ENCODE measurements around the gene UNG. TPM values are rescaled to one million over a fixed set of nuclear protein-coding genes. Genes with fewer than 3 reads are reported as not detected.
"Not testable (repeated sequence)": the region's sequence is repeated elsewhere in the genome, so short reads cannot be mapped to it uniquely, and the experiment has no call there.

The UNG gene
- total RNA-seq, result 26.9 TPM
- long read RNA-seq, transcript UNG-202 (6 exons, 2,130 nt), result major isoform, 21 of 21 reads
- long read RNA-seq, partial matches to known transcripts, result 0 of 21 reads
- long read RNA-seq, other reads (novel, unspliced or antisense), result 0 of 21 reads

DNA sequence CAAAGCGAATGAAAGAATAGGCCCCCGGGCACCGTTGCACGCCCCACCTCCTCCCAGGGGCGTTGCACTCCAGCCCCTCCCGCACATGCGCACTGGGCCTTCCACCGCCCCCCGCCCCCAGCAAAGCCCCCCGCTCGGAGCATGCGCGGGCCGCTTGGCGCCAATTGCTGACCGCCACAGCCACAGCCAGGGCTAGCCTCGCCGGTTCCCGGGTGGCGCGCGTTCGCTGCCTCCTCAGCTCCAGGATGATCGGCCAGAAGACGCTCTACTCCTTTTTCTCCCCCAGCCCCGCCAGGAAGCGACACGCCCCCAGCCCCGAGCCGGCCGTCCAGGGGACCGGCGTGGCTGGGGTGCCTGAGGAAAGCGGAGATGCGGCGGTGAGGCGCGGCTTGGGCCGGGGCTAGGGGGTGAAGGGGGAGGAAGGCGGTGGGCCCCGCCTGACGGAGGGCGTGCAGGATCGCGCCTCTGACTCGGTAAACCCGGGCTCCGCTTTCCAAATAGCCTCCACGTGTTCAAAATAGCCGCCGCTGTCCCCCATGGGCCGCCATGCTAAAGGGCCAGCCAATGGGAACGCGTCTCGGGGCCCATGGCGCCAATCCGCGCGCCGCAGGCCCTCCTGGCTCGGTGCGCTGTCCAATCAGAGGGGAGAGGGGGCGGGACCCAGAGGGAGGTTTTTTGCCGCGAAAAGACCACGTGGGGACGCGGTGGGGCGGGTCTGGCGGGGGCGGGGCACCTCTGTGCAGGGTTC lies at the start of gene UNG:
UNG (plus strand) TSS at position 163 of the 748 bp plus-strand sequence; CDS start at position 246, 83 bp downstream.
- DNase-seq (ENCODE audit: missing footprints) (peak; percentile 98), ATAC-seq (peak; percentile 96)
- intact Hi-C loops (cut with DNase I), result loop anchor here (10.0 kb wide), 3 partner anchors 213 to 453 kb away; partner anchors contain the start of genes DAO and SSH1

DNA sequence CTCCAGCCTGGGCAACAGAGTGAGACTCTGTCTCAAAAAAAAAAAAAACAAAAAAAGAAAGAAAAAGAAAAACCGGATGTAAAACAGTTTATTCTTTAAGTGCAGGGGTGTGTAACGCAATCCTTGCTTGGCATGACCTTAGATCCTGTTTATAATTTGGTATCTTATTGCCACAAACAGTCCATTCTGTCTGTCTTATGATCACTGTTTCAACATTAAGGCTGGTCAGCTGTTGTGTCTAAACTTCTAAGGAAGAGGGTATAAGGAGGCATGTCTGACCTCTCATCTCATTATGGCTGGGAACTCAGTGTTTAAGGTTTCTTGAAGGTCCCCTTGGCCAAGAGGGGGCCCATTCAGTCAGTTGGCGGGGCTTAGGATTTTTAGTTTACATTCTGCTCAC lies 48.7 kb upstream of the UNG start:
- not testable (repeated sequence) for DNase-seq (ENCODE audit: missing footprints)

DNA sequence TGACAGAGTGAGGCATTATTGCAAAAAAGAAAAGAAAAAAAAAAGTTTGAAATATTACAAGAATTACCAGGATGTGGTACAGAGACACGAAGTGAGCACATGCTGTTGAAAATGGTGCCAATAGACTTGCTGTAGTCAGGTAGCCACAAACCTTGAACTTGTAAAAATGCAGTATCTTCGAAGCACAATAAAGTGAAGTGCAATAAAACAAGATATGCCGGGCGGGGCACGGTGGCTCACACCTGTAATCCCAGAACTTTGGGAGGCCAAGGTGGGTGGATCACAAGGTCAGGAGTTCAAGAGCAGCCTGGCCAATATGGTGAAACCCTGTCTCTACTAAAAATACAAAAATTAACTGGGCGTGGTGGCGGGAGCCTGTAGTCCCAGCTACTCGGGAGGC lies 47.6 kb upstream of the UNG start:
- intact Hi-C loops (cut with DNase I), result loop anchor here (10.0 kb wide), 1 partner anchor 95 kb away; no protein-coding TSS in a partner anchor
- DNase-seq (ENCODE audit: missing footprints); ATAC-seq: not testable (repeated sequence)

More for the DNA sequence above, 48.7 kb upstream of the UNG start:
- intact Hi-C loops (cut with DNase I); ATAC-seq: not testable (repeated sequence)

GRCh38 chr12:109052097-109052413 lies 45.3 kb upstream of the UNG start:
- ATAC-seq, result no peak
- no peak for DNase-seq (ENCODE audit: missing footprints)
- intact Hi-C loops (cut with DNase I), result loop anchor here (10.0 kb wide), 1 partner anchor 97 kb away; no protein-coding TSS in a partner anchor

DNA sequence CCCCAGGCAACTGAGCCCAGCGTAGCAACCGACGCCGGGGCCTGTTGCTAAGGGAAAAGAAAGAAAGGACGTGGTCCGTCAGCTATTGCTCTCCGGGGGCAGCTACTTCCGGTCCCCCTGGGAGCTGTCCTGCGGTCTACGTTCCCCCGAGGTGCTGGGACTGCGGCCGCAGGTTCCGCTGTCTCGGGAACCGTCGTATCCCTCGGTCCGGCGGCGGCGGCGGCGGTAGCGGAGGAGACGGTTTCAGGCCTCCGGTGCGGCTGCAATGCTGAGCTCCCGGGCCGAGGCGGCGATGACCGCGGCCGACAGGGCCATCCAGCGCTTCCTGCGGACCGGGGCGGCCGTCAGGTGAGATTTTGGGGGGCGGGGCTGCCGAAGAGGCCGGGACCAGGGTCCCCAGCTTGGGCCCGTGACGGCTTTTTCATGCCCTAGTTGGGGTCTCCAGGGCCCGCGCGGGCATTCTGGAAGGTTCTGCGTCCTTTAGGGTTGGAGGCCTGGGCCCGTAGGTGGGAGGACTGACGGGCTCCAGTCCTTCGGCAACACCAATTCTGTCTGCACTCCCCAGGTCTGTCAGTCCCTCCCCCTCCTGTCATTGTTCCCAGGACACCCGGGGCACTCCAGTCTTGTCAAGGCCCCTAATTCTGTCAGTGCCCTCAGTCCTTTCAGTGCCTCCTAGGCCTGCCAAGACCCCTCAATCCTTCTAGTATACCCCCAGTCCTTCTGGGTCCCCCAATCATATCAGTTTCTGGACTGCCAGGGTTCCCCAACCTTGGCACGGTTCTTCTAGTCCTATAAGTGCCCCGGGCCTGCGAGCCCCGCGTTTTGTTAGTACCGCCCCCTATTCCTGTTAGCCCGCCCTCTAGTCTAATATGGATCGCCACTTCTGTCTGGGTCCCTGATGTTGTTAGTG lies 44.7 kb upstream of the UNG start, which contains the start of gene USP30:
USP30 (plus strand) TSS at position 163 of the 910 bp plus-strand sequence; CDS start at position 266, 103 bp downstream.
- peak; percentile 97 for ATAC-seq
- intact Hi-C loops (cut with DNase I), result loop anchor here (10.0 kb wide), 1 partner anchor 98 kb away; no protein-coding TSS in a partner anchor
- peak; percentile 91 for DNase-seq (ENCODE audit: missing footprints)

GRCh38 chr12:109053382-109054123 lies 43.8 kb upstream of the UNG start:
- intact Hi-C loops (cut with DNase I), result loop anchor here (10.0 kb wide), 1 partner anchor 99 kb away; no protein-coding TSS in a partner anchor
- DNase-seq (ENCODE audit: missing footprints) (no peak), ATAC-seq (no peak)

- ATAC-seq; DNase-seq (ENCODE audit: missing footprints): not testable (repeated sequence)
- intact Hi-C loops (cut with DNase I), result loop anchor here (10.0 kb wide), 1 partner anchor 99 kb away; no protein-coding TSS in a partner anchor
These were observed 43.3 kb upstream of the UNG start for GRCh38 chr12:109054124-109054513.

DNA sequence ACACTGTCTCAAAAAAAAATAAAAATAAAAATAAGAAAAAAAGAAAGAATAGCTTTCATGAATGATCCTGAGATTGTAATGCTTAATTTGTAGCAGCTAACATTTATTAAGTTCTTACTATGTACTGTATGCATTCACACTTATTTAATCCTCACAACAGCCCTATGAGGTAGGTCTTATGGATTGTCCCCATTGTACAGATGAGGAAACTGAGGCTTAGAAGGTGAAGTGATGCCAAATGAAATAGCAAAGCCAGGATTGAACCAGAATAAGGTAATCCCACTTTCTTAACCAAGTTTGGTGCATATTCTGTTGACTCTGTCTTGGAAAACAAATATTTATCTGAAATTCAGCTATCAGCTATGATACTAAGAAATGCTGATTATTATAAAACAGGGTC lies 42.9 kb upstream of the UNG start:
- intact Hi-C loops (cut with DNase I), result loop anchor here (10.0 kb wide), 1 partner anchor 100 kb away; no protein-coding TSS in a partner anchor
- DNase-seq (ENCODE audit: missing footprints) (no peak), ATAC-seq (no peak)

GRCh38 chr12:109056891-109057290 lies 40.5 kb upstream of the UNG start:
- no peak for ATAC-seq
- DNase-seq (ENCODE audit: missing footprints), result no peak
- intact Hi-C loops (cut with DNase I), result loop anchor here (10.0 kb wide), 1 partner anchor 102 kb away; no protein-coding TSS in a partner anchor

DNA sequence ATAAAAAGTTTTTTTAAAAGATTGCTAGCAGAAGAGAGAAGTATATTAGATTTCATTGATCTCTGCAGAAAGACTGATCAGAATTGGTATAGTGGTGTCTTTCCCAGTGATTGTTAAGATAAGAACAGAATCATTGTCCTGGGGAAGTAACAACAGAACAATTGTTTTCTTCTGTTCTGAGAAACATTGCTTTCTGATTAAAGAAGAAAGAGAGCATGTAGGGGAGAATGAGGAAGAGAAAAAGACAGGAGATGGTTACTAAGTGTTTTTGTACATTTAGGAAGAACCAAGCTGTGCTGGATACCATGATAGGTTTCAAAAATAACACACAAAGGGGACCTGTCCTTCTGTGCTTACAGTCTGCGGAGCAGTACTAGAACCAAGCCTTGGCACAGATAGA lies 40.0 kb upstream of the UNG start:
- no peak for ATAC-seq
- intact Hi-C loops (cut with DNase I), result loop anchor here (10.0 kb wide), 1 partner anchor 103 kb away; no protein-coding TSS in a partner anchor
- no peak for DNase-seq (ENCODE audit: missing footprints)

DNA sequence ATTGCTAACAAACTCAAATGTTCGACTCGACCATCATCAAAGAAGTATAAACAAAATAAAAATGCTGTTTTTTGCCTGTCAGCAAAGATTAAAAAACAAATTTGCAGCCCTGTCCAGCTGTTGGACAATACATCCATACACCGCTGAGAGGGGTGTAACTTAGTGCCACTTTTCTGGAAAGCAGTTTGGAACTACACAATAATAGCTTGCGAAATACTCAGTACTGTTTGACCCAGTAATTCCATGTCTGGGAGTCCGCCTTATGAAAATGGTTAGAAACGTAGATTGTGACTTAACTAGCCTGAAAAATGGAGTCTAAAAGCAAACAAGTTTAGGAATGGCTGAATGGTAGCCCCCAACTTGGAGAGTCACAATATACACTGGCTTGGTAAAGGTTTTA lies 38.6 kb upstream of the UNG start:
- intact Hi-C loops (cut with DNase I), result loop anchor here (10.0 kb wide), 1 partner anchor 104 kb away; no protein-coding TSS in a partner anchor
- no peak for ATAC-seq
- no peak for DNase-seq (ENCODE audit: missing footprints)

DNA sequence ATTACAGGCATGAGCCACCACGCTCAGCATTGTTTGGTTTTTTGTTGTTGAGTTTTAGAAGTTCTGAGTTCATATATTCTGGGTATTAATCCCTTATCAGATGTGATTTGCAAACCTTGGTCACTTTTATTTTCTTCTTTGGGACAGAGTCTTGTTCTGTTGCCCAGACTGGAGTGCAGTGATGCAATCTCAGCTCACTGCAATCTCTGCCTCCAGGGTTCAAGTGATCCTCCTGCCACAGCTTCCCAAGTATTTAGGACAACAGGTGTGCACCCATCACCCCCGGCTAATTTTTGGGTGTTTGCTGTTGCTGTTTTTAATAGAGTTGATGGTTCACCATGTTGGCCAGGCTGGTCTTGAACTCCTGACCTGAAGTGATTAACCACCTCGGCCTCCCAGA lies 33.3 kb upstream of the UNG start:
- intact Hi-C loops (cut with DNase I), result no loop called here
- ATAC-seq (no peak), DNase-seq (ENCODE audit: missing footprints) (no peak)

DNA sequence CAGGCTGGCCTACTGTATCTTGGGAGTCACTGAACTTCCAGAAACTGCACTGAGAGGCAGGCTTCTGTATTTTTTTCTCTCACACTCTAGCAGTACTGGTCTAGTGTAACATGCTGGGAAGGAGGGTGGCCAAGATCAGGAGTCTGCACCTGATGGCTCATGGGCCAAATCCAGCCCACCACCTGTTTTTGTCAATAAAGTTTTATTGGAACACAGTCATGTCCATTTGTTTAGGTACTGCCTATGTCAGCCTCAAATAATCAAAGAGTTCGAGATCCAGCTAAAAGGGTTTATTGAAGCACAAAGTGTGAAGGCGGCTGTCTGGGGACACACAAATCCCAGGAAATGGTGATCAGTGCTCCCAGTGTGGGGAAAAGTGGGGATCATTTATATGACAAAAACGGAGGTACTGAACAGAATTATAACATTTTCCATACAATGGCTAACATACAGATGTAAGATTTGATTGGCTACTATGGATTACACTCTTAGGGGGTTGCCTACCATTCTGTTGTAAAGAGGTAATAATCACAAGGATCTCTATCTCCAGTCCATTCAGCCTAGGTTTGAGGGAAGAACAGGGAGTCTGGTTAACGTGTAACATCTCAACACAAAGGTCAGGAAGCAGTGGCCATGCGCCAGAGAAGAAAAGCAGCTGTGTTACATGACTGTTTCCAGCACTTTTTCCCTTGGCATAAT lies 32.1 kb upstream of the UNG start:
- DNase-seq (ENCODE audit: missing footprints) (no peak), ATAC-seq (no peak)
- intact Hi-C loops (cut with DNase I), result no loop called here

- DNase-seq (ENCODE audit: missing footprints) (no peak), ATAC-seq (no peak)
- intact Hi-C loops (cut with DNase I), result no loop called here
These were observed 31.6 kb upstream of the UNG start for GRCh38 chr12:109065853-109066193.

GRCh38 chr12:109069307-109070271 lies 27.8 kb upstream of the UNG start:
- intact Hi-C loops (cut with DNase I), result no loop called here
- ATAC-seq, result no peak
- no peak for DNase-seq (ENCODE audit: missing footprints)

- intact Hi-C loops (cut with DNase I), result no loop called here
- no peak for DNase-seq (ENCODE audit: missing footprints)
- ATAC-seq, result no peak
These were observed 22.5 kb upstream of the UNG start for GRCh38 chr12:109074866-109075265.

DNA sequence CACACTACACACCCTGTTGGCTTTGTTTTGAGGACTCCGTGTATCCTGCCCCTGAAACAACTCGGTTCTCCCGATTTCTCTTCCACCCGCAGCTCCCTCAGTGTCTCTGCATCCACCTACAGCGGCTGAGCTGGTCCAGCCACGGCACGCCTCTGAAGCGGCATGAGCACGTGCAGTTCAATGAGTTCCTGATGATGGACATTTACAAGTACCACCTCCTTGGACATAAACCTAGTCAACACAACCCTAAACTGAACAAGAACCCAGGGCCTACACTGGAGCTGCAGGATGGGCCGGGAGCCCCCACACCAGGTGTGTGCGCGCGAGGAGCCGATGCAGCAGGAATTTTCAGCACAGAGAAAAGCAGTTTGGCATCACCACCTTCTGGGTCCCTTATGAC lies 14.6 kb upstream of the UNG start:
- ATAC-seq (no peak), DNase-seq (ENCODE audit: missing footprints) (no peak)
- intact Hi-C loops (cut with DNase I), result no loop called here

Measured in Right ventricle myocardium inferior (tissue), 1 donor.